ENCODE data around the gene NFKBIE. TPM values are rescaled to one million over a fixed set of nuclear protein-coding genes. Genes with fewer than 3 reads are reported as not detected.
A peak's percentile ranks its signal among the peaks of the same experiment; 100 is the strongest.

The NFKBIE gene
- polyA plus RNA-seq, 1 donor from 2014 or later = 16.8 TPM

GRCh38 chr6:44311304-44311703 lies 46.0 kb upstream of the NFKBIE start:
- TF ChIP-seq MXI1 (conservative IDR thresholded peaks at IDR 0.05; ENCODE audit: poor library complexity, severe bottlenecking) (no peak), POLR2AphosphoS5 (IDR thresholded peaks at IDR 0.05) (no peak), CTCF (IDR thresholded peaks at IDR 0.05; ENCODE audit: poor library complexity, severe bottlenecking) (no peak), RAD21 (conservative IDR thresholded peaks at IDR 0.05) (no peak)

GRCh38 chr6:44310241-44310640 lies 44.9 kb upstream of the NFKBIE start:
- Histone ChIP-seq H3K27ac (ENCODE audit: low read length) (no peak overlapping the region), H3K4me3 (ENCODE audit: low read length) (no peak overlapping the region), H3K36me3 (ENCODE audit: insufficient read depth, low read length) (peaks cover 7% of the 10 kb centered on the region), H3K9ac (ENCODE audit: low read length) (no peak overlapping the region), H3K4me2 (ENCODE audit: low read length) (no peak overlapping the region), H3F3A (ENCODE audit: insufficient read depth, low read length, poor library complexity, severe bottlenecking) (no peaks in the 10 kb centered on the region), H3K79me2 (replicated peaks; ENCODE audit: insufficient read depth, low read length) (peaks cover 7% of the 10 kb centered on the region), H3K9me3 (ENCODE audit: low read length) (no peaks in the 10 kb centered on the region), H2AFZ (ENCODE audit: low read depth, low read length) (no peak overlapping the region), H4K20me1 (ENCODE audit: insufficient read depth) (no peaks in the 10 kb centered on the region), H3K27me3 (ENCODE audit: insufficient read depth, low read depth, low read length) (no peaks in the 10 kb centered on the region), H3K9me2 (ENCODE audit: insufficient read depth, low read length) (no peaks in the 10 kb centered on the region)
- TF ChIP-seq POLR2AphosphoS5 (IDR thresholded peaks at IDR 0.05) (no peak), CTCF (IDR thresholded peaks at IDR 0.05; ENCODE audit: poor library complexity, severe bottlenecking) (no peak), EP300 (conservative IDR thresholded peaks at IDR 0.05; ENCODE audit: poor library complexity, severe bottlenecking) (no peak), RAD21 (conservative IDR thresholded peaks at IDR 0.05) (no peak), SMC3 (conservative IDR thresholded peaks at IDR 0.05; ENCODE audit: poor library complexity) (no peak), TAF1 (IDR thresholded peaks at IDR 0.05; ENCODE audit: low read depth) (no peak), EZH2 (IDR thresholded peaks at IDR 0.05; ENCODE audit: borderline replicate concordance, insufficient read depth, low read length, poor library complexity, severe bottlenecking) (no peak)

More at GRCh38 chr6:44311304-44311703, 46.0 kb upstream of the NFKBIE start:
- Histone ChIP-seq H3K27me3 (ENCODE audit: insufficient read depth, low read depth, low read length) (no peaks in the 10 kb centered on the region), H3K9me2 (ENCODE audit: insufficient read depth, low read length) (no peaks in the 10 kb centered on the region), H3K9ac (ENCODE audit: low read length) (no peak overlapping the region), H3K79me2 (replicated peaks; ENCODE audit: insufficient read depth, low read length) (peaks cover 7% of the 10 kb centered on the region), H3K4me3 (ENCODE audit: low read length) (peak overlapping the region; percentile 98), H3K27ac (ENCODE audit: low read length) (no peak overlapping the region), H2AFZ (ENCODE audit: low read depth, low read length) (no peak overlapping the region), H3K9me3 (ENCODE audit: low read length) (no peaks in the 10 kb centered on the region), H3F3A (ENCODE audit: insufficient read depth, low read length, poor library complexity, severe bottlenecking) (no peaks in the 10 kb centered on the region), H4K20me1 (ENCODE audit: insufficient read depth) (no peaks in the 10 kb centered on the region), H3K4me2 (ENCODE audit: low read length) (no peak overlapping the region), H3K36me3 (ENCODE audit: insufficient read depth, low read length) (peaks cover 7% of the 10 kb centered on the region)

- H3K9ac ChIP-seq (ENCODE audit: low read length) = no peak overlapping the region
- H2AFZ ChIP-seq (ENCODE audit: low read depth, low read length) = no peak overlapping the region
- no peak overlapping the region for H3K4me3 ChIP-seq (ENCODE audit: low read length)
- TF ChIP-seq CTCF (IDR thresholded peaks at IDR 0.05; ENCODE audit: poor library complexity, severe bottlenecking) (no peak), SMC3 (conservative IDR thresholded peaks at IDR 0.05; ENCODE audit: poor library complexity) (no peak), TAF1 (IDR thresholded peaks at IDR 0.05; ENCODE audit: low read depth) (no peak), MXI1 (conservative IDR thresholded peaks at IDR 0.05; ENCODE audit: poor library complexity, severe bottlenecking) (no peak), EZH2 (IDR thresholded peaks at IDR 0.05; ENCODE audit: borderline replicate concordance, insufficient read depth, low read length, poor library complexity, severe bottlenecking) (no peak), POLR2AphosphoS5 (IDR thresholded peaks at IDR 0.05) (no peak), EP300 (conservative IDR thresholded peaks at IDR 0.05; ENCODE audit: poor library complexity, severe bottlenecking) (no peak), REST (IDR thresholded peaks at IDR 0.05; ENCODE audit: borderline replicate concordance) (no peak), RAD21 (conservative IDR thresholded peaks at IDR 0.05) (no peak)
- peaks cover 7% of the 10 kb centered on the region for H3K79me2 ChIP-seq (replicated peaks; ENCODE audit: insufficient read depth, low read length)
- H3K36me3 ChIP-seq (ENCODE audit: insufficient read depth, low read length) = peaks cover 7% of the 10 kb centered on the region
- no peaks in the 10 kb centered on the region for H3K9me3 ChIP-seq (ENCODE audit: low read length)
- no peak overlapping the region for H3K4me2 ChIP-seq (ENCODE audit: low read length)
- H4K20me1 ChIP-seq (ENCODE audit: insufficient read depth) = no peaks in the 10 kb centered on the region
- no peaks in the 10 kb centered on the region for H3F3A ChIP-seq (ENCODE audit: insufficient read depth, low read length, poor library complexity, severe bottlenecking)
- H3K9me2 ChIP-seq (ENCODE audit: insufficient read depth, low read length) = no peaks in the 10 kb centered on the region
- no peak overlapping the region for H3K27ac ChIP-seq (ENCODE audit: low read length)
- no peaks in the 10 kb centered on the region for H3K27me3 ChIP-seq (ENCODE audit: insufficient read depth, low read depth, low read length)
Measured at GRCh38 chr6:44309631-44310030, 44.3 kb upstream of the NFKBIE start.
